IPS-15b (cell line): Measurements from ENCODE around the gene ANKFY1.

ENCODE experiments used
- H3K27me3 ChIP-seq: one replicate; pipeline ENCODE4 v1.6.1; 2013; ENCODE audit warnings: low read length; ENCODE audit not compliant: control insufficient read depth, insufficient read depth
- H3K36me3 ChIP-seq: one replicate; pipeline ENCODE4 v1.6.1; 2013; ENCODE audit warnings: low read length; ENCODE audit not compliant: control insufficient read depth, insufficient read depth
- H3K4me1 ChIP-seq: one replicate; pipeline ENCODE4 v1.6.1; 2013; ENCODE audit warnings: mild to moderate bottlenecking, low read length; ENCODE audit not compliant: control insufficient read depth, insufficient read depth
- H3K4me3 ChIP-seq: one replicate; pipeline ENCODE4 v1.5.1; 2013; ENCODE audit warnings: low read depth, low read length
- H3K9ac ChIP-seq: one replicate; pipeline ENCODE4 v1.6.1; 2013; ENCODE audit warnings: low read depth, mild to moderate bottlenecking, low read length
- H3K9me3 ChIP-seq: one replicate; pipeline ENCODE4 v1.6.1; 2013; ENCODE audit warnings: mild to moderate bottlenecking, low read length; ENCODE audit not compliant: control insufficient read depth, insufficient read depth

Gene ANKFY1

DNA sequence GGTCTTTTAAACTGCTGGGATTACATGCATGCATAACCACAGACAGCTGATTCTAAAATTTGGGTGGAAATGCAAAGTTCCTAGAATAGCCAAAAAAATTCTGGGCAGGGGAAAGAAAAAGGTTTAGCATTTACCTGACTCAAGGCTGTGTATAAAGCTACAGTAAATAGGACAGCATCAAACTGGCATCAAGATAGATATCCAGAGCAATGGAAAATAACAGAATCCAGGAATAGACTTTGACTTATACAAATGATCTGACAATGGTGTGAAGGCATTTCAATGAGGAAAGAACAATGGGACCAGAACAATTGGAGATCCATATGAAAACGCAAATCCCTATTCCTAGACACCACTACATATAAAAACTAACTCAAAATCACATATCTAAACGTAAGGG is 12.9 kb downstream of the ANKFY1 start:
- Histone ChIP-seq H3K9ac (no peak overlapping the region), H3K4me1 (peaks cover 15% of the 10 kb centered on the region), H3K4me3 (no peak overlapping the region), H3K9me3 (no peaks in the 10 kb centered on the region), H3K36me3 (no peaks in the 10 kb centered on the region), H3K27me3 (no peaks in the 10 kb centered on the region)

DNA sequence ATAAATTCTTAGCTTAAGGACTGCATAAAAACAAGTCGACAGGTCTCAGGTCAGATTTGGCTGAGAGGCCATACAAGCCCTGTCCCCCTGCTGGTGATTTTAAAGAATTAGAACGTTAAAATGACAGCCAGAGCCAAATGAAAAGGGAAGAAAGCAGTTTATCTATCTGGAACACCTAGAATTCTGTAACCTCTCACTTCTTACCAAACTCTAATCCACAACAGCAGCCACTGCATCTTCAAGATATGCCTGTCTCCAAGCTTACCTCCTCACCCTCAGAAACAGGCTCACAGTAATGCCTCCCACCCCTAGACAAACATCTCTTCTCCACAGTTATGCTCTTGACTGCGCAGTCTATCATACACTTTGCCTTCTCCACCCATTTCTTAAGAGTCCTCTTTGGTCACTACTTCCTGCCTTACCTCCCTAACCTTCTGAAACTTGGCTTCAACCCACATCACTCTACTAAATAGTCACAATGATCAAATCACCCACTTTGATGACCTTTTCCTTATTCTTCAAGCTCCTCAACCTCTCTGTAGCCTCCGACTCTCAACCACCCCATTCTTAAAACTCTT is 14.2 kb downstream of the ANKFY1 start:
- H3K4me3 ChIP-seq = no peak overlapping the region
- H3K36me3 ChIP-seq = no peaks in the 10 kb centered on the region
- no peaks in the 10 kb centered on the region for H3K27me3 ChIP-seq
- peaks cover 15% of the 10 kb centered on the region for H3K4me1 ChIP-seq
- no peaks in the 10 kb centered on the region for H3K9me3 ChIP-seq
- H3K9ac ChIP-seq = no peak overlapping the region

- Histone ChIP-seq H3K27me3 (no peaks in the 10 kb centered on the region), H3K4me1 (peaks cover 15% of the 10 kb centered on the region), H3K4me3 (no peak overlapping the region), H3K36me3 (no peaks in the 10 kb centered on the region), H3K9me3 (no peaks in the 10 kb centered on the region), H3K9ac (no peak overlapping the region)
Observed at GRCh38 chr17:4248504-4249277, 15.1 kb downstream of the ANKFY1 start.

DNA sequence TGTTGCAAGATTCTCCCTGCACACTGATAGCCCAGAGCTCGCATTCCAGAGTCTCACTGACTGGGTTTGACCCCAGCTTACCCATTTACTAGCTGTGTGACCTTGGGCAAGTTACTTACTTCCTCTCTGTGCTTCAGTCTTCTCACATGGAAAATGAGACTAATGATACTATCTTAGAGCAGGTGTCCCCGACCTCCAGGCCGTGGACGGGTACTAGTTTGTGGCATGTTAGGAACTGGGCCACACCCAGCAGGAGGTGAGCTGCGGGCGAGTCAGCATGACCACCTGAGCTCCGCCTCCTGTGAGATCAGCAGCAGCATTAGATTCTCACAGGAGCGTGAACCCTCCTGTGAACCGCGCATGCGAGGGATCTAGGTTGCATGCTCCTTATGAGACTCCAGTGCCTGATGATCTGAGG is 15.8 kb downstream of the ANKFY1 start:
- no peak overlapping the region for H3K4me3 ChIP-seq
- no peaks in the 10 kb centered on the region for H3K27me3 ChIP-seq
- H3K36me3 ChIP-seq = no peaks in the 10 kb centered on the region
- H3K9ac ChIP-seq = no peak overlapping the region
- H3K4me1 ChIP-seq = peaks cover 15% of the 10 kb centered on the region
- no peaks in the 10 kb centered on the region for H3K9me3 ChIP-seq

DNA sequence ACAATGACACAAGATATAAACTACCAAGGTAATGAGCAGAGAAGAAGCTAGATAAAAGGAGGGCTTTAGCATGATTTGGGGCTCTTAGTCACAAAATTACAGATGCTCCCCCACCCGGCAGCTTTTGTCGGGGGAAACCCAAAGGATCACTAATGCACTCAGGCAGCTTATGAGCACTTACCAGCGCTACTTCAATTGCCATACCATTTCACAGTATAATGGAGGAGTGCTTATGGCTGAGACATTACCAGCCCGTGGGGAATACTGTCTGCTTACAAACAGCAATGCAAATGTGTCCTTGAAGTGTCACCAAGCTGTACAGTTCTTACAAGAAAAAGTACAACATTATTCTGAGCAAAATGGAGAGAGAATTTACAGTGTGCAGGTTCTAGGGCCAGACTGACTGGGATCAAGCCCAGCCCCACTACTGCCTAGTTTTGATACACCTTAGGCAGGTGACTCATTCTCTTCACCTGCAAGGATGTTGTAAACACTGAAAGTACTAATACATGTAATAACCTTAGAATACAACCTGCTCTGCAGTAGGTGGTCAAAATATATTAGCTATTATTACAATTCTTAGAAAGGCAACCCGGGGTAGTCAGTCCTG is 16.3 kb downstream of the ANKFY1 start:
- Histone ChIP-seq H3K4me1 (peaks cover 15% of the 10 kb centered on the region), H3K9ac (no peak overlapping the region), H3K36me3 (no peaks in the 10 kb centered on the region), H3K4me3 (no peak overlapping the region), H3K27me3 (no peaks in the 10 kb centered on the region), H3K9me3 (no peaks in the 10 kb centered on the region)

- Histone ChIP-seq H3K4me3 (no peak overlapping the region), H3K9ac (no peak overlapping the region), H3K4me1 (peaks cover 15% of the 10 kb centered on the region), H3K27me3 (no peaks in the 10 kb centered on the region), H3K36me3 (no peaks in the 10 kb centered on the region), H3K9me3 (no peaks in the 10 kb centered on the region)
Observed at GRCh38 chr17:4246674-4247073, 17.1 kb downstream of the ANKFY1 start.

- no peak overlapping the region for H3K9ac ChIP-seq
- H3K9me3 ChIP-seq = no peaks in the 10 kb centered on the region
- H3K4me3 ChIP-seq = no peak overlapping the region
- H3K36me3 ChIP-seq = peaks cover 10% of the 10 kb centered on the region
- H3K4me1 ChIP-seq = peaks cover 3% of the 10 kb centered on the region
- no peaks in the 10 kb centered on the region for H3K27me3 ChIP-seq
Observed at GRCh38 chr17:4241535-4241934, 22.2 kb downstream of the ANKFY1 start.

- peaks cover 17% of the 10 kb centered on the region for H3K36me3 ChIP-seq
- no peak overlapping the region for H3K9ac ChIP-seq
- no peak overlapping the region for H3K4me3 ChIP-seq
- no peaks in the 10 kb centered on the region for H3K4me1 ChIP-seq
- H3K27me3 ChIP-seq = no peaks in the 10 kb centered on the region
- H3K9me3 ChIP-seq = no peaks in the 10 kb centered on the region
Observed at GRCh38 chr17:4236456-4236855, 27.3 kb downstream of the ANKFY1 start.

- no peaks in the 10 kb centered on the region for H3K9me3 ChIP-seq
- peaks cover 17% of the 10 kb centered on the region for H3K36me3 ChIP-seq
- H3K4me1 ChIP-seq = no peaks in the 10 kb centered on the region
- no peak overlapping the region for H3K9ac ChIP-seq
- H3K27me3 ChIP-seq = no peaks in the 10 kb centered on the region
- H3K4me3 ChIP-seq = no peak overlapping the region
Observed at GRCh38 chr17:4235372-4236279, 28.2 kb downstream of the ANKFY1 start.

DNA sequence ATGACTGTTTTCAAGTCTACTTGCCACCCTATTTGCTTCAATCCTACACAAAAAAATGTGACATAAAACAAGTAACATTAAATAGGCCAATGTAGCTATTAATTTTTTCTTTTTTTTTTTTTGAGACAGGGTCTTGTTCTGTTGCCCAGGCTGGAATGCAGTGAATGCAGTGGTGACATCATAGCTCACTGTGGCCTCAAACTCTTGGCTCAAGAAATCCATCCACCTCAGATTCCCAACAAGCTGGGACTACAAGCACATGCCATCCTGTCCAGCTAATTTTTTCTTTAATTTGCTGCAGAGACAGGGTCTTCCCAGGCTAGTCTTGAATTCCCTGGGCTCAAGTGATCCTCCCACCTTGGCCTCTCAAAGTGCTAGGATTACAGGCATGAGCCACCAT is 29.4 kb downstream of the ANKFY1 start:
- Histone ChIP-seq H3K27me3 (no peaks in the 10 kb centered on the region), H3K4me3 (no peak overlapping the region), H3K9me3 (no peaks in the 10 kb centered on the region), H3K9ac (no peak overlapping the region), H3K4me1 (no peaks in the 10 kb centered on the region), H3K36me3 (peaks cover 13% of the 10 kb centered on the region)

GRCh38 chr17:4233668-4234258 is 30.0 kb downstream of the ANKFY1 start:
- Histone ChIP-seq H3K9ac (no peak overlapping the region), H3K9me3 (no peaks in the 10 kb centered on the region), H3K4me3 (no peak overlapping the region), H3K36me3 (peaks cover 8% of the 10 kb centered on the region), H3K4me1 (no peaks in the 10 kb centered on the region), H3K27me3 (no peaks in the 10 kb centered on the region)
